GM12873 (cell line): ENCODE data around the gene SLMAP.

Experiments
- CTCF ChIP-seq: IDR thresholded peaks from 2 replicates; pipeline ENCODE4 v1.5.1; 2012; ENCODE audit warnings: low read depth, mild to moderate bottlenecking, moderate library complexity, low read length, control low read depth; ENCODE audit not compliant: insufficient read depth; ENCODE audit errors: missing control alignments

SLMAP gene

GRCh38 chr3:57737840-57738239, 18.3 kb upstream of the SLMAP start:
- TF ChIP-seq CTCF = no peak

- TF ChIP-seq CTCF = no peak
Measured at GRCh38 chr3:57738391-57738790, 17.7 kb upstream of the SLMAP start.

- TF ChIP-seq CTCF = no peak
Measured at GRCh38 chr3:57740027-57740426, 16.1 kb upstream of the SLMAP start.

- TF ChIP-seq CTCF = no peak
Measured at GRCh38 chr3:57743496-57743895, 12.6 kb upstream of the SLMAP start.

GRCh38 chr3:57745101-57745500, 11.0 kb upstream of the SLMAP start:
- TF ChIP-seq CTCF = no peak

- TF ChIP-seq CTCF = no peak
Measured at GRCh38 chr3:57746156-57747010, 9.7 kb upstream of the SLMAP start.

GRCh38 chr3:57749542-57749941, 6.6 kb upstream of the SLMAP start:
- no peak for TF ChIP-seq CTCF
